HepG2 (cell line): ENCODE data around the gene CAMKV. TPM values are rescaled to one million over a fixed set of nuclear protein-coding genes. Genes with fewer than 3 reads are reported as not detected.

Source experiments
- FOSL1 ChIP-seq: sonication (generic); formaldehyde crosslinking; IDR thresholded peaks from 2 replicates; pipeline ENCODE4 v1.9.0; 2021; ENCODE audit warnings: missing genetic modification reagents, borderline replicate concordance
- FOXA3 ChIP-seq: IDR thresholded peaks from 2 replicates; pipeline ENCODE4 v1.6.1; 2016; ENCODE audit warnings: missing genetic modification reagents, missing compliant biosample characterization
- FOXP1 ChIP-seq, 2 experiments: fragments of 450-650 bp in 1 of 2; IDR thresholded peaks; 2 replicates each; pipeline ENCODE4 v1.6.1; 2017 to 2018; ENCODE audit warnings: antibody characterized with exemption in 1 of 2
- GATA4 ChIP-seq: sonication (generic); IDR thresholded peaks from 2 replicates; pipeline ENCODE4 v1.6.1; 2016; ENCODE audit warnings: antibody characterized with exemption, low read depth, borderline replicate concordance
- HDAC1 ChIP-seq: sonication (generic); formaldehyde crosslinking; IDR thresholded peaks from 2 replicates; pipeline ENCODE4 v1.5.1; 2020; ENCODE audit warnings: mild to moderate bottlenecking, missing genetic modification reagents
- HNF1A ChIP-seq, 2 experiments: sonication (generic) in 1 of 2; formaldehyde crosslinking in 1 of 2; IDR thresholded peaks; 2 replicates each; pipeline versions ENCODE4 v1.4.0 to v1.6.1; 2016 to 2020; ENCODE audit warnings: borderline replicate concordance in 1 of 2, low read depth in 1 of 2, mild to moderate bottlenecking in 1 of 2, missing genetic modification reagents in 1 of 2
- KDM5B ChIP-seq: sonication (generic); formaldehyde crosslinking; IDR thresholded peaks from 2 replicates; pipeline ENCODE4 v1.4.0; 2020; ENCODE audit warnings: missing genetic modification reagents, mild to moderate bottlenecking, borderline replicate concordance
- KDM6A ChIP-seq: IDR thresholded peaks from 2 replicates; pipeline ENCODE4 v1.6.1; 2016; ENCODE audit warnings: low read depth
- KMT2A ChIP-seq: sonication (generic); formaldehyde crosslinking; IDR thresholded peaks from 2 replicates; pipeline ENCODE4 v1.4.0; 2020; ENCODE audit warnings: missing genetic modification reagents
- MED1 ChIP-seq: sonication (generic); formaldehyde crosslinking; IDR thresholded peaks from 2 replicates; pipeline ENCODE4 v1.4.0; 2020; ENCODE audit warnings: missing genetic modification reagents
- NFE2L1 ChIP-seq: sonication (generic); formaldehyde crosslinking; IDR thresholded peaks from 2 replicates; pipeline ENCODE4 v1.4.0; 2020; ENCODE audit warnings: missing genetic modification reagents, mild to moderate bottlenecking, borderline replicate concordance
- NRL ChIP-seq: sonication (generic); formaldehyde crosslinking; IDR thresholded peaks from 2 replicates; pipeline ENCODE4 v1.5.0; 2020; ENCODE audit warnings: missing genetic modification reagents, mild to moderate bottlenecking, moderate library complexity, borderline replicate concordance
- PHF8 ChIP-seq: sonication (generic); formaldehyde crosslinking; IDR thresholded peaks from 2 replicates; pipeline ENCODE4 v1.5.0; 2020; ENCODE audit warnings: missing genetic modification reagents
- SIX1 ChIP-seq: sonication (generic); formaldehyde crosslinking; IDR thresholded peaks from 2 replicates; pipeline ENCODE4 v1.4.0; 2020; ENCODE audit warnings: missing genetic modification reagents, borderline replicate concordance
- TCF7L2 ChIP-seq: IDR thresholded peaks from 2 replicates; pipeline ENCODE4 v1.6.1; 2011; ENCODE audit warnings: mild to moderate bottlenecking, low read depth, low read length, moderate library complexity
- ZNF263 ChIP-seq: sonication (generic); formaldehyde crosslinking; IDR thresholded peaks from 2 replicates; pipeline ENCODE4 v1.4.0; 2020; ENCODE audit warnings: missing genetic modification reagents
- ZNF282 ChIP-seq: fragments of 450-650 bp; IDR thresholded peaks from 2 replicates; pipeline ENCODE4 v1.6.1; 2018; ENCODE audit not compliant: partially characterized antibody
- ZNF446 ChIP-seq: sonication (generic); formaldehyde crosslinking; IDR thresholded peaks from 2 replicates; pipeline ENCODE4 v1.5.0; 2020; ENCODE audit warnings: mild to moderate bottlenecking, missing genetic modification reagents
- ZNF484 ChIP-seq: sonication (generic); formaldehyde crosslinking; IDR thresholded peaks from 2 replicates; pipeline ENCODE4 v1.5.1; 2020; ENCODE audit warnings: mild to moderate bottlenecking, low read depth, missing genetic modification reagents, borderline replicate concordance
- ZNF496 ChIP-seq: sonication (generic); formaldehyde crosslinking; IDR thresholded peaks from 2 replicates; pipeline ENCODE4 v1.8.1; 2023; ENCODE audit warnings: mild to moderate bottlenecking, moderate library complexity, missing genetic modification reagents; ENCODE audit not compliant: insufficient replicate concordance
- ZNF564 ChIP-seq: sonication (generic); formaldehyde crosslinking; IDR thresholded peaks from 2 replicates; pipeline ENCODE4 v1.8.1; 2023; ENCODE audit warnings: mild to moderate bottlenecking, missing genetic modification reagents
- ZNF574 ChIP-seq: sonication (generic); formaldehyde crosslinking; IDR thresholded peaks from 2 replicates; pipeline ENCODE4 v1.4.0; 2020; ENCODE audit warnings: missing genetic modification reagents
- ZNF629 ChIP-seq: sonication (generic); formaldehyde crosslinking; conservative IDR thresholded peaks from 2 replicates; pipeline ENCODE4 v1.5.0; 2020; ENCODE audit warnings: missing genetic modification reagents
- ZNF850 ChIP-seq: sonication (generic); formaldehyde crosslinking; conservative IDR thresholded peaks from 2 replicates; pipeline ENCODE4 v1.9.0; 2021; ENCODE audit warnings: mild to moderate bottlenecking, missing genetic modification reagents
- ZSCAN30 ChIP-seq: sonication (generic); formaldehyde crosslinking; IDR thresholded peaks from 2 replicates; pipeline ENCODE4 v1.5.0; 2020; ENCODE audit warnings: mild to moderate bottlenecking, missing genetic modification reagents
- polyA plus RNA-seq, 8 experiments: library from polyadenylated mRNA; depleted of rRNA in 3 of 8; stranded (reverse) in 7 of 8; unstranded in 1 of 8; fragments of >200 nt; fragmentation: Illumina TruSeq in 4 of 8; extraction: Trizol in 4 of 8; gene quantifications; 2 replicates each; pipeline versions ENCODE4 v1.2.1 to v1.2.3, GENCODE V29; 2011 to 2016; ENCODE audit warnings: low read depth in 4 of 8, missing spikeins in 1 of 8, mixed read lengths in 1 of 8; ENCODE audit not compliant: insufficient read depth in 1 of 8
- total RNA-seq, 5 experiments: library from RNA; depleted of rRNA; stranded (reverse); fragments of >200 nt; fragmentation: Illumina TruSeq; extraction: Trizol; gene quantifications; 2 replicates each; pipeline ENCODE4 v1.2.3, GENCODE V29; 2016; ENCODE audit warnings: low read depth in 1 of 5

The CAMKV gene
- total and polyA plus RNA-seq, 2 of the 13 experiments (the other 11 are each of a cell fraction or from before 2014, with no cell fraction given), result 0.13 to 0.15 TPM

- no peak for TF ChIP-seq ZSCAN30 (CRISPR knock-in tag)
- 0 out of 2 replicates have a peak, but pooled peaks have one; percentile 35 for TF ChIP-seq KDM6A (CRISPR knock-in tag)
- TF ChIP-seq PHF8 (CRISPR knock-in tag), result peak; percentile 30; the same call in 1 of the 2 replicates
- TF ChIP-seq SIX1 (CRISPR knock-in tag), result no peak
- no peak for TF ChIP-seq NRL
- no peak for TF ChIP-seq ZNF282
- TF ChIP-seq GATA4, result no peak
- TF ChIP-seq ZNF574 (CRISPR knock-in tag), result peak; percentile 61
- TF ChIP-seq ZNF446 (CRISPR knock-in tag), result no peak
- TF ChIP-seq ZNF850 (CRISPR knock-in tag), result no peak
- no peak for TF ChIP-seq ZNF263
- TF ChIP-seq HNF1A (IDR thresholded peaks at IDR 0.05; ENCODE audit: low read depth), result no peak
- TF ChIP-seq HNF1A (CRISPR knock-in tag; IDR thresholded peaks at IDR 0.05; ENCODE audit: borderline replicate concordance), result no peak
- no peak for TF ChIP-seq ZNF484 (CRISPR knock-in tag)
- no peak for TF ChIP-seq KDM5B (CRISPR knock-in tag)
- no peak for TF ChIP-seq ZNF496 (CRISPR knock-in tag)
- no peak for TF ChIP-seq KMT2A (CRISPR knock-in tag)
- TF ChIP-seq TCF7L2, result no peak
- TF ChIP-seq NFE2L1 (CRISPR knock-in tag), result no peak
- TF ChIP-seq FOXP1 (IDR thresholded peaks at IDR 0.05), result no peak
- TF ChIP-seq FOXP1 (CRISPR knock-in tag; IDR thresholded peaks at IDR 0.05), result no peak; the same call in 1 of the 2 replicates
- TF ChIP-seq ZNF564, result no peak
- peak; percentile 68 for TF ChIP-seq FOXA3 (CRISPR knock-in tag)
- TF ChIP-seq MED1 (CRISPR knock-in tag), result peak; percentile 48
- no peak for TF ChIP-seq ZNF629 (CRISPR knock-in tag)
- TF ChIP-seq HDAC1 (CRISPR knock-in tag), result peak; percentile 60
- no peak for TF ChIP-seq FOSL1 (CRISPR knock-in tag)
Observed at GRCh38 chr3:49844464-49845183, 25.1 kb downstream of the CAMKV start (continued).
